ENCODE measurements around the gene SLC25A6. TPM values are rescaled to one million over a fixed set of nuclear protein-coding genes. Genes with fewer than 3 reads are reported as not detected.

SLC25A6 gene
- total RNA-seq, 1 donor from 2014 or later: 488 TPM

- Mint-ChIP-seq H3K27ac (ENCODE audit: unreplicated experiment) (no peak overlapping the region), H3K27me3 (ENCODE audit: unreplicated experiment) (peaks cover 23% of the 10 kb centered on the region), H3K4me1 (ENCODE audit: unreplicated experiment) (peaks cover 19% of the 10 kb centered on the region), H3K36me3 (ENCODE audit: low read depth, unreplicated experiment) (peaks cover 29% of the 10 kb centered on the region), H3K4me3 (ENCODE audit: unreplicated experiment) (peak overlapping the region; percentile 73), H3K9me3 (ENCODE audit: unreplicated experiment) (no peaks in the 10 kb centered on the region)
- DNase-seq (ENCODE audit: low spot score): no peak
- TF ChIP-seq CTCF (IDR thresholded peaks at IDR 0.05; ENCODE audit: unreplicated experiment): no peak
Observed at GRCh38 chrX:1394731-1395501, 3.0 kb upstream of the SLC25A6 start.

GRCh38 chrX:1393871-1394615 lies 2.1 kb upstream of the SLC25A6 start:
- H3K9me3 Mint-ChIP-seq (ENCODE audit: unreplicated experiment): no peaks in the 10 kb centered on the region
- H3K36me3 Mint-ChIP-seq (ENCODE audit: low read depth, unreplicated experiment): peaks cover 33% of the 10 kb centered on the region
- no peak for DNase-seq (ENCODE audit: low spot score)
- peak overlapping the region; percentile 93 for H3K4me3 Mint-ChIP-seq (ENCODE audit: unreplicated experiment)
- peaks cover 23% of the 10 kb centered on the region for H3K27me3 Mint-ChIP-seq (ENCODE audit: unreplicated experiment)
- H3K4me1 Mint-ChIP-seq (ENCODE audit: unreplicated experiment): peaks cover 19% of the 10 kb centered on the region
- no peak for TF ChIP-seq CTCF (IDR thresholded peaks at IDR 0.05; ENCODE audit: unreplicated experiment)
- peak overlapping the region; percentile 97 for H3K27ac Mint-ChIP-seq (ENCODE audit: unreplicated experiment)

- peak overlapping the region; percentile 94 for H3K4me3 Mint-ChIP-seq (ENCODE audit: unreplicated experiment)
- no peak for TF ChIP-seq CTCF (IDR thresholded peaks at IDR 0.05; ENCODE audit: unreplicated experiment)
- DNase-seq (ENCODE audit: low spot score): peak; percentile 66
- no peaks in the 10 kb centered on the region for H3K9me3 Mint-ChIP-seq (ENCODE audit: unreplicated experiment)
- peak overlapping the region; percentile 89 for H3K27ac Mint-ChIP-seq (ENCODE audit: unreplicated experiment)
- peaks cover 31% of the 10 kb centered on the region for H3K27me3 Mint-ChIP-seq (ENCODE audit: unreplicated experiment)
- peaks cover 48% of the 10 kb centered on the region for H3K36me3 Mint-ChIP-seq (ENCODE audit: low read depth, unreplicated experiment)
- peaks cover 19% of the 10 kb centered on the region for H3K4me1 Mint-ChIP-seq (ENCODE audit: unreplicated experiment)
Observed at GRCh38 chrX:1392376-1393068, 609 bp upstream of the SLC25A6 start.

GRCh38 chrX:1391370-1391706 lies 575 bp downstream of the SLC25A6 start:
- DNase-seq (ENCODE audit: low spot score): peak; percentile 97
- TF ChIP-seq CTCF (IDR thresholded peaks at IDR 0.05; ENCODE audit: unreplicated experiment): no peak
- Mint-ChIP-seq H3K4me1 (ENCODE audit: unreplicated experiment) (peaks cover 19% of the 10 kb centered on the region), H3K4me3 (ENCODE audit: unreplicated experiment) (peak overlapping the region; percentile 94), H3K9me3 (ENCODE audit: unreplicated experiment) (no peaks in the 10 kb centered on the region), H3K27ac (ENCODE audit: unreplicated experiment) (peak overlapping the region; percentile 72), H3K36me3 (ENCODE audit: low read depth, unreplicated experiment) (peaks cover 56% of the 10 kb centered on the region), H3K27me3 (ENCODE audit: unreplicated experiment) (peaks cover 38% of the 10 kb centered on the region)
